ENCODE results near the gene USP9Y.

Gene USP9Y

GRCh38 chrY:12898604-12899003 lies 197.6 kb downstream of the USP9Y start:
- no peak for TF ChIP-seq CTCF (IDR thresholded peaks at IDR 0.05; ENCODE audit: low read depth, low read length)
- no peak for DNase-seq (ENCODE audit: extremely low read depth, low read depth)

GRCh38 chrY:12904618-12905516 lies 203.8 kb downstream of the USP9Y start, which contains the start of gene DDX3Y:
Gene DDX3Y, plus strand, starts transcription at chrY:12904868. Its CDS starts 69 bp downstream, at chrY:12904937.
- DNase-seq (ENCODE audit: extremely low read depth, low read depth), result no peak
- no peak for TF ChIP-seq CTCF (IDR thresholded peaks at IDR 0.05; ENCODE audit: low read depth, low read length)

- no peak for TF ChIP-seq CTCF (IDR thresholded peaks at IDR 0.05; ENCODE audit: low read depth, low read length)
Measured at GRCh38 chrY:12905517-12905872, 204.5 kb downstream of the USP9Y start.

DNA sequence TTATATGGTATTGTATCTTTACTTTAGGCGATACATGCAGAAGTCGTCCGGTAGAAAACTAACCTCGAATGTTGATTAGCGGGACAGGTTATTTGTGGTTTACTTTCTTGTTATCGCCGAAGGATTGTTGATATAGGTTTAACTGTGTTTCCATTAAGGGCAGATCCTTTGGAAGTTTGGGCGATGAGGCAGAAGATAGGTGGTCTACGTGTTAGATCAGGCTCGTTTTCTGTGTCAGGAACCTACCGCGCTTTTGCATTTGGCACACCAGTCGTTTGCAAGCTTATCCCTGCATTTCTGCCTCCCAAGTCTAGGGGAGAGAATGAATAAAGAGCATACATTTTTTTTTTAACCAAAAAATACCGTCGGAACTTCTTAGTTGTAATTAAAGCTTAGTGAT lies 204.9 kb downstream of the USP9Y start:
- no peak for TF ChIP-seq CTCF (IDR thresholded peaks at IDR 0.05; ENCODE audit: low read depth, low read length)
- DNase-seq (ENCODE audit: extremely low read depth, low read depth), result no peak

More at GRCh38 chrY:12905517-12905872, 204.5 kb downstream of the USP9Y start:
- DNase-seq (ENCODE audit: extremely low read depth, low read depth), result no peak

Measured in AG09319 (cell line).